ENCODE data around the gene KIF26B.

Gene KIF26B

GRCh38 chr1:245133995-245134715, 20.6 kb upstream of the KIF26B start:
- no peak for DNase-seq

- no peak for DNase-seq
Measured at GRCh38 chr1:245142171-245142798, 12.5 kb upstream of the KIF26B start.

GRCh38 chr1:245142976-245143375, 11.8 kb upstream of the KIF26B start:
- DNase-seq = no peak

- DNase-seq = no peak
Measured at GRCh38 chr1:245143849-245144248, 10.9 kb upstream of the KIF26B start.

GRCh38 chr1:245148069-245148468, 6.7 kb upstream of the KIF26B start:
- DNase-seq = no peak

- no peak for DNase-seq
Measured at GRCh38 chr1:245148861-245149260, 5.9 kb upstream of the KIF26B start.

GRCh38 chr1:245153081-245153551, 1.7 kb upstream of the KIF26B start:
- DNase-seq = peak; percentile 80

GRCh38 chr1:245153552-245154428, 995 bp upstream of the KIF26B start:
- peak; percentile 33 for DNase-seq

GRCh38 chr1:245155272-245156040, 671 bp downstream of the KIF26B start:
- DNase-seq = peak; percentile 35

- peak; percentile 81 for DNase-seq
Measured at GRCh38 chr1:245156041-245156735, 1.4 kb downstream of the KIF26B start.

- DNase-seq = peak; percentile 36
Measured at GRCh38 chr1:245156736-245157505, 2.1 kb downstream of the KIF26B start.

GRCh38 chr1:245158913-245159312, 4.1 kb downstream of the KIF26B start:
- DNase-seq = no peak

- DNase-seq = no peak
Measured at GRCh38 chr1:245160288-245160687, 5.5 kb downstream of the KIF26B start.

GRCh38 chr1:245160741-245161400, 6.1 kb downstream of the KIF26B start:
- DNase-seq = no peak

- DNase-seq = no peak
Measured at GRCh38 chr1:245161866-245162265, 7.1 kb downstream of the KIF26B start.

GRCh38 chr1:245166471-245166885, 11.7 kb downstream of the KIF26B start:
- DNase-seq = peak; percentile 49

- DNase-seq = no peak
Measured at GRCh38 chr1:245168086-245168485, 13.3 kb downstream of the KIF26B start.

GRCh38 chr1:245168906-245169305, 14.1 kb downstream of the KIF26B start:
- no peak for DNase-seq

GRCh38 chr1:245169376-245169775, 14.6 kb downstream of the KIF26B start:
- no peak for DNase-seq

- DNase-seq = no peak
Measured at GRCh38 chr1:245172026-245172425, 17.2 kb downstream of the KIF26B start.
